Colonic mucosa (tissue), 4 donors: ENCODE measurements around the gene NISCH. TPM values are rescaled to one million over a fixed set of nuclear protein-coding genes. Genes with fewer than 3 reads are reported as not detected.
"Not testable (repeated sequence)": the region's sequence is repeated elsewhere in the genome, so short reads cannot be mapped to it uniquely, and the experiment has no call there.

Experiments
- DNase-seq: peaks from one replicate; pipeline ENCODE4 v3.0.0-alpha.2; 2020
- H3K27ac ChIP-seq: fragments of 200-600 bp; one replicate; pipeline ENCODE4 v1.8.0; 2021
- H3K27me3 ChIP-seq: fragments of 200-600 bp; one replicate; pipeline ENCODE4 v1.8.0; 2021
- H3K36me3 ChIP-seq: fragments of 200-600 bp; one replicate; pipeline ENCODE4 v1.8.0; 2021
- H3K4me1 ChIP-seq: fragments of 200-600 bp; one replicate; pipeline ENCODE4 v1.8.0; 2021; ENCODE audit warnings: mild to moderate bottlenecking
- H3K4me3 ChIP-seq: fragments of 200-600 bp; one replicate; pipeline ENCODE4 v1.8.0; 2021
- H3K9ac ChIP-seq, 2 donors: one replicate each; pipeline ENCODE4 v1.7.0; 2013; ENCODE audit warnings: control low read depth in 2 of 2, low read depth in 2 of 2, low read length in 2 of 2
- H3K9me3 ChIP-seq: fragments of 200-600 bp; one replicate; pipeline ENCODE4 v1.8.0; 2021
- intact Hi-C: fragments of 100-400 bp; cut with DNase I; formaldehyde crosslinking; loops from one replicate; pipeline ENCODE4 v1.14.1; 2022
- total RNA-seq, 2 donors: library from RNA; stranded (reverse); fragmentation: NEBNext Ultra II Directional in 1 of 2; extraction: Animal tissue kit (Norgen Biotek cat#: 25700) in 1 of 2; gene quantifications; one replicate each; pipeline ENCODE4 v1.2.1, GENCODE V29; 2021
- TF ChIP-seq, protein P1 (sequence below): fragments of 200-600 bp; IDR thresholded peaks from one replicate; pipeline ENCODE4 v1.8.0; 2022; ENCODE audit warnings: antibody characterized with exemption, mild to moderate bottlenecking
- donor health status: healthy.
- donor health status: DM: no; HTN: no; CAD: no.
- donor health status: DM: no; HTN: no; CAD: no.

Gene NISCH
- total RNA-seq, 2 donors from 2014 or later: 43.2 to 60.5 TPM

DNA sequence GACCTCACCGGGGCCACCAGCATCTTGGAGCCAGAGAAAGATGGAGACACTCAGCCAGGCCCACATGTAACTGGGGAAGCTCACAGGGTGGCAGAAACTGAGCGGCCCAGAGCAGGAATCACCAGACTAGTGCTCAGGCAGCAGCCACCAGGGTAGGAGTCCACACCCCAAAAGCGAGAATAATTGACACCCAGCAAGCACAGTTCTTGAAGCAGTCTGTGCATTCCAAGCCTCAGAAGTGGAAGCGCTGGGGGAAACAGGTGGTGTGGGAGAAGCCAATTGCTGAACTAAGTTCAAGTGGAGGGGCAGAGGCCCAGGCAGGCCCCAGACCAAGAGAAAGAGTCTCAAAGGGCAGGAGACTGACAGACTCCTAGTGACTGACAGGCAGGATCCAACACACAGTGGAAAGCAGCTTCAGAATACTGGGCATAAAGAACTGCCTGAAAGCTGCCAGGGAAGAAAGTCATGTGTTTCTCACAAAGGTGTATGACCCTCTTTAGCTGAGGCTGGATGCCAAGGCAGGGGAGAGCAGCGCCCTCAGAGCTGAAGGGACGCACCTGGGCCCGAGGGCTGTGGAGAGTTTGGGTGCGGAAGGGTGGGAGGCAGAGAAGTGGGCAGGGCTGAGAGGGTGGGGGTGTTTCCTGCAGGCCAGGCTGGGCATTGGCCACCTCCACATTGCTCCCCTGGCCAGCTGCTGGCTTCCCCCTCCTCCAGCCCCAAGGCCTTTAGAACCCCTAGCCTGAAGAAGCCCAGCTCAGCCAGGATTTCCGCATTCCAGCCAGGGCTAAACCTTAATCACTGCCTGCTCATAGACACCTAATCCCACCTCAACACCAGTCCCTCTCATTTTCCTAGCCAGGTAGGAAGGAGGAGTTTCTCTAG is 70.5 kb downstream of the NISCH start:
- intact Hi-C loops: no loop called here
- H3K27ac ChIP-seq: no peak overlapping the region
- DNase-seq: no peak
- H3K27me3 ChIP-seq: no peaks in the 10 kb centered on the region
- no peaks in the 10 kb centered on the region for H3K36me3 ChIP-seq
- TF ChIP-seq, protein P1, sequence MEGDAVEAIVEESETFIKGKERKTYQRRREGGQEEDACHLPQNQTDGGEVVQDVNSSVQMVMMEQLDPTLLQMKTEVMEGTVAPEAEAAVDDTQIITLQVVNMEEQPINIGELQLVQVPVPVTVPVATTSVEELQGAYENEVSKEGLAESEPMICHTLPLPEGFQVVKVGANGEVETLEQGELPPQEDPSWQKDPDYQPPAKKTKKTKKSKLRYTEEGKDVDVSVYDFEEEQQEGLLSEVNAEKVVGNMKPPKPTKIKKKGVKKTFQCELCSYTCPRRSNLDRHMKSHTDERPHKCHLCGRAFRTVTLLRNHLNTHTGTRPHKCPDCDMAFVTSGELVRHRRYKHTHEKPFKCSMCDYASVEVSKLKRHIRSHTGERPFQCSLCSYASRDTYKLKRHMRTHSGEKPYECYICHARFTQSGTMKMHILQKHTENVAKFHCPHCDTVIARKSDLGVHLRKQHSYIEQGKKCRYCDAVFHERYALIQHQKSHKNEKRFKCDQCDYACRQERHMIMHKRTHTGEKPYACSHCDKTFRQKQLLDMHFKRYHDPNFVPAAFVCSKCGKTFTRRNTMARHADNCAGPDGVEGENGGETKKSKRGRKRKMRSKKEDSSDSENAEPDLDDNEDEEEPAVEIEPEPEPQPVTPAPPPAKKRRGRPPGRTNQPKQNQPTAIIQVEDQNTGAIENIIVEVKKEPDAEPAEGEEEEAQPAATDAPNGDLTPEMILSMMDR: no peak
- H3K9ac ChIP-seq: no peak overlapping the region
- H3K4me3 ChIP-seq: no peak overlapping the region
- no peaks in the 10 kb centered on the region for H3K9me3 ChIP-seq
- no peaks in the 10 kb centered on the region for H3K4me1 ChIP-seq

DNA sequence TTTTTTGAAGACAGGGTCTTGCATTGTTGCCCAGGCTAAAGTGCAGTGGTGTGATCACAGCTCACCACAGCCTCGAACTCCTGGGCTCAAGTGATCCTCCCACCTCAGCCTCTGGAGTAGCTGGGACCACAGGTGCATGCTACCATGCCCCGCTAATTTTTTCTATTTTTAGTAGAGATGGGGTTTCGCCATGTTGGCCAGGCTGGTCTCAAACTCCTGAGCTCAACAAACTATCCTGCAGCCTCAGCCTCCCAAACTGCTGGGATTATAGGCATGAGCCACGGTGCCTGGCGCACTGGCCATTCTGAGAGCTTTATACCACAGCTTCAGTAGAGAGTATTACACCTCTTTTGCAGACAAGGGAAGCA is 71.3 kb downstream of the NISCH start:
- H3K27me3 ChIP-seq, H3K4me3 ChIP-seq, DNase-seq, H3K27ac ChIP-seq, H3K36me3 ChIP-seq, H3K4me1 ChIP-seq, intact Hi-C loops, H3K9me3 ChIP-seq: not testable (repeated sequence)
- peak overlapping the region in 1 of 2 donors; percentile 35 for H3K9ac ChIP-seq

DNA sequence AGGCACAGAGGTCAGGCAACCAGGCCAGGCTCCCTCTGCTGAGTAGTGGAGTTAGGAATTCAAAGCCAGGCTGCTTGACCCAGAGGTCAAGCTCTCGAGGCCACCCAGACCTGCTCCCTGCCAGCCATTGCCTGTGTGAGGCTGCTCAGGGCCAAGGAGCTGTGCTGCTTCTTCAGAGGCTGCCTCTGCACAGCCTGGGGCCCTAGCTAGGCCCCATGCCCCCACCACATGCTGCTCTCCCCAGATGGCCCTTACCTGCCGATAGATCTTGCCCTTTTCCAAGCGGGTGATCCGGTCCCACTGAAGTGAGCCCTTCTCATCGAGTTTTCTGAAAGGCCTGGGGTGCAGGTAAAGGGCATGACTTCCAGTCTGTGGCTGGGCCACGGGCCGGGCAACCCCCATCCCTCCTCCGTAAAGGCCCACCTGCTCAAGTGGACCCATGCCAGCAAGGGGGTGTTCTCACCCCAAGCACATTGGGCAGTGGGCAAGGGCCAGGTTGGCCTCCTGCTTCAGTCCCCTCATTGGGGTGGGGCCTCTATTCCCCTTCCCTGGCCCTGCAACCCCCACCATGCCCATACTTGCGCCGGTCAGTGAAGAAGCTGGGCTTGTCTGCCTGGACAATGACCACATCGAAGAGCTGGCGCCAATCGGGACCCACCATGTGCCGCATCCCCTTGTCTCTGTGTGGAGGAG is 71.8 kb downstream of the NISCH start:
- no peak for DNase-seq
- Histone ChIP-seq H3K9ac (peak overlapping the region in 1 of 2 donors; percentile 35), H3K27ac (no peak overlapping the region), H3K4me1 (no peaks in the 10 kb centered on the region), H3K4me3 (no peak overlapping the region), H3K9me3 (no peaks in the 10 kb centered on the region), H3K36me3 (no peaks in the 10 kb centered on the region), H3K27me3 (no peaks in the 10 kb centered on the region)
- intact Hi-C loops: no loop called here
- TF ChIP-seq, protein P1: no peak

DNA sequence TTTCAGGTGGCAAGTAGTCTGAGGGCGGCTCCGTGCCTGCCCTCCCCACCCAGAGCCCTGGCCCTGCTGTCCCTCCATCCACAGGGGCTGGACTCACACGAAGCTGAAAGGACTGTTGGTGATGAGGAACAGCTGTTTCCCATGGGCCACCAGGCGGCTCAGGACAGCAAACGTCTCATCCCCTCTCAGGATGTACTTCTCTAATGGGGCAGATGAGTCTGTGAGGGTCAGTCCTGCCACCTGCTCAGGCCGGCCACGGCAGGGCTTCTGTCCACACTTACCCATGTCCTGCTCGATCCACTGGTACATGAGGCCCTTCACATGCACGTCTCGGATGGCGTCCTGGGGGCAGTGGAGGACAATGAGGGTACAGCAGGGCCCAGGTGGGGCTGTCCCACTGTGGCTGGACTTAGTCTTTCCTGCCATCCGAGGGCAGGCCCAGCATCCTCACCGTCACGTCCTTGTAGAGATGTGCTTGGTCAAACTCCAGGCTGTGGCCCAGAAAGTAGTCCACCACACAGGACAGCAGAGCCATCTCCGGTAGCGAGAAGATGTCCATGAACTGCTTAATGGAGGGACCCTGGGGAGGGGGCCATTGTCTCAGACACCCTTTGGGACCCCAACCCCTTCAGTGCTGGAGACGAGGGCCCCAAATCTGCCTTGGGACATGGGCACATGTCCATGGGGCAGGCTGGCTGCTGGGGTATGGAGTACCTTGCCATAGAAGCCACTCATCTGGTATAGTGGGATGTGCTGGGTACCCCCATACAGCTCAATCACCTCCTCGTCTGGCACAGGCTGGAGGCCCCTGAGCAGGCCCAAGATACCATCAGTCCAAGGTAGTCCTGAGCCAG is 72.6 kb downstream of the NISCH start:
- TF ChIP-seq, protein P1: no peak
- peaks cover 3% of the 10 kb centered on the region for H3K4me1 ChIP-seq
- H3K27ac ChIP-seq: no peak overlapping the region
- H3K27me3 ChIP-seq: no peaks in the 10 kb centered on the region
- intact Hi-C loops: no loop called here
- no peak overlapping the region for H3K9ac ChIP-seq
- no peaks in the 10 kb centered on the region for H3K9me3 ChIP-seq
- DNase-seq: no peak
- no peaks in the 10 kb centered on the region for H3K36me3 ChIP-seq
- no peak overlapping the region for H3K4me3 ChIP-seq

DNA sequence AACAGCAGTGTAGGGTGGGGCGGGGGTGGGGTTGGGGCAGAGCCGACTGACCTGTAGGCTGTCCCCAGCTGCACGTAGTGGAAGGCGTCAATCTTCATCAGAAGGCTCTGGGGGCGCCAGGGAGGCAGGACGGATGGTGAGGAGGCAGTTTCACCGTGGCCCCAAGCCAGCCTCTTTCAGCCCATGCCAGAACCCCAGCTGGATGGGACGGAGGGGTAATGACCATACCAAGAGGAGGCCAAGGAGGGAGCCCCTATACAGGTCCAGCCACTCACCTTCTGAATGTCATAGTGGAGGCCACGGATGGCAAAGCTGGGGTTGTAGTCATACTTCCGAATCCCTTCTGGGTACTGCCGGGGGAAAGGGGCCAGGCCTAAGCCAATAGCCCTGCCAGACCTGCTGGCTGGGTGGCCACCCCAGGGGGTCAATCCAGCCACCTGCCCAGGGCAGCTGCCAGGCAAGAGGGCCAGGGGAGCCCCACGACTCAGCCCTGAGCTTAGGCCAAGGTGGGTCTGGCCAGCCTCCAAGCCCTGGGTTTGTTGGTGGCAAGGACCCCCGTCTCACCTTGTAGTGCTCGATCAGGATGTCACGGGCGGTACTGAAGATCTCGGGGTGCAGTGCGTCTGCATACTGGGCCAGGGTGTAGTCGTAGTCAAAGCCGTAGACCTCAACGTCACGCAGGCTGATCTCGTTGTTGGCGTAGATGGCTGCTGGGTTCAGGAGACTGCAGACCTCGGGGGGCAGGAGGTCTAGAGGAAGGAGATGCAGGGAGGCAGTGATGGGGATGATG is 73.4 kb downstream of the NISCH start:
- Histone ChIP-seq H3K4me1 (peaks cover 3% of the 10 kb centered on the region), H3K27me3 (no peaks in the 10 kb centered on the region), H3K27ac (no peak overlapping the region), H3K9ac (no peak overlapping the region), H3K4me3 (no peak overlapping the region), H3K36me3 (no peaks in the 10 kb centered on the region), H3K9me3 (no peaks in the 10 kb centered on the region)
- no peak for DNase-seq
- intact Hi-C loops: no loop called here
- TF ChIP-seq, protein P1: no peak
